Suppressor macrophage treated with lipopolysaccharide for 1 hour (primary cell): ENCODE measurements around the gene MTMR6.

Source experiments
- DNase-seq, 3 donors: peaks; one replicate each; pipeline ENCODE4 v3.0.0-alpha.2; 2020 to 2022

Gene MTMR6

GRCh38 chr13:25276748-25277147 is 10.5 kb downstream of the MTMR6 start:
- peak in 1 of 3 donors; percentile 32 for DNase-seq

DNA sequence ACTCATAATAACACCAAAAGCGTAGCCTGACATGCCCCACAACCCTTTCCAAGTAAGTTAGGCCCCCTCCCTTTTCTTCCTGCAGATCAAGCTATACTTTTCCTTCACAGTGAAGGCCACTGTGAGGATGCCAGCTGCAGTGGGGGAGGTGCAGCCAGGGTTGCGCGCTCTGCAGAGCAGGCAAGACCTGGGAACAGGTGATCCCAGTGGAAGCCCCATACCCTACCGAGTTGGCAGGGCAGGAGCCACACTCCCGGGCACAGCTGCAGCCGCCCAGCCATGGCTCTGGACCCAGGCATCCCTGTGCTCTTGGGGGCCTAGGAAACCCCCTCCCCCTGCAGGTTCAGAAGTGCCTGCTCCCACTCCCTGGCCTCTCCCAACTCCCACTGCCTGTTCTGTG is 18.7 kb downstream of the MTMR6 start:
- DNase-seq, result no peak

DNA sequence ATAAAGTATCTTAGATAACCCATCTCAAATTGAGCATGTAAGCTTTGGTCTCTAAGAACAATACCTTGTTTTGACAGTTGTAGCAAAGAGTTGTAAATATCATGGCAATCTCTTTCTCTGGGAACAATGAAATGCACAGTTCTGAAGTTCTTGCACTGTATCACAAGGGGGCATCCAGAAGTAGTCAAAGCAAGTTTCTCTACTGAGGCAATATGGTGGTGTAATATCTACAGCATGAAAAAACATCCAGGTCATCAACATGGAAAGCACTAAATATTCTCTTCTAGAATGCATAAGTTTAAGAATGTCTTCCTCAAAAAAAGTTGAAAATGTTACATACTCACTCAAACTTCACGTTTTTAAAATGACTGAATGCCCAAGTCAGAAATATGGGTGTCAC is 19.6 kb downstream of the MTMR6 start:
- peak; percentile 30 to 38 (median 33) for DNase-seq

DNA sequence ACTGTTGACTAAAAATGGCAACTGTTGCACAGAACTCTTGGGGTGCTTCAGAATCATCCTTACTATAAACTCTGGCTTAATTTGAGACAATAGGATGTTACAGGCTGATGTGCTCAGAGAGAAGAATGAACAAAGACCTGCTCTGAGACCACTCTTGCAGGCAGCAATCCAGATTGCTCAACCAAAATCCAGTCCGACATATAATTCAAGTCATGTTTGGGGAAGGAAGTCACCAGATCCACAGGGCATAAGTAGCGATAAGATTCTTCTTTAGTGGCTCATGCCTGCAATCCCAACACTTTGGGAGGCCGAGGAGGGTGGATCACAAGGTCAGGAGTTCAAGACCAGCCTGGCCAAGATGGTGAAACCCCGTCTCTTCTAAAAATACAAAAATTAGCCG is 20.6 kb downstream of the MTMR6 start:
- DNase-seq, result no peak

GRCh38 chr13:25262261-25262660 is 25.0 kb downstream of the MTMR6 start:
- DNase-seq, result no peak

DNA sequence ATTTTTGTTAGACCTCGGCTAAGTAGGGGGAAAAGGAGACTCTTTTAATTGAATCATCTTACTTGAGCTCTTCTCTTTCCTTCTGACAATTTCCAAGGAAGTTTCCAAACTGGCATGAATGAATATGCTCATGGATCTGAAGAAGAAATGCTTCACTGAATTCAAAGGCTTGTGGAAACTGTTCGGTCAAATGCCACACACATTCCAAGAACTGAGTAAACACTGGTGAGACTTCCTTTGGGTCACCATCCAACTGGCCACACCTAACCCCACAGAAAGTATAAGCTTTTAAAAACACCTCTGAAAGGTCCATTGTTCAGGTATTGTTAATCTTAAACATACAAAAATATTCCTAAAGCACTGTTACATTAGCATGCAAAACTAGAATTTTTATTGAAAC is 33.6 kb downstream of the MTMR6 start:
- no peak for DNase-seq

- no peak for DNase-seq
Observed at GRCh38 chr13:25252752-25253151, 34.5 kb downstream of the MTMR6 start.

DNA sequence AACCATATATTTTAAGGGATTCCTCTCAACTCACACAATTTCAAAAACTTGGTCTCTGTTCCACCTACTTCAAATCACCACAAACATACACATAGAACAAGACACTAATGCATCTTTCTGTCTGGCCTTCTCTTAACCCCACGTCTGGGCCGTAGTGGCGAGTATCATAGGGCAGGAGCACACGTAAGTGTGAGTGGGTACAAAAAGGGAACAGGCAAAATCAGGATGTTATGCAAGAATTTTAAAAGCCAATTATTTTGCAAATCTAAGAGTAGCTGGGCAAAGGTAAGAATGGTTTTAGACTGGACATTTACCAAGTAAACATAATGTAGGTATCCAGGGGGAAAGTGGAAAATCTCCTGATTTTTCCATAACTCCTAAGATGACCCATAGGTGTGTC is 35.1 kb downstream of the MTMR6 start:
- peak; percentile 45 to 56 (median 54) for DNase-seq

GRCh38 chr13:25249001-25249543 is 38.2 kb downstream of the MTMR6 start:
- peak; percentile 65 to 84 (median 65) for DNase-seq

DNA sequence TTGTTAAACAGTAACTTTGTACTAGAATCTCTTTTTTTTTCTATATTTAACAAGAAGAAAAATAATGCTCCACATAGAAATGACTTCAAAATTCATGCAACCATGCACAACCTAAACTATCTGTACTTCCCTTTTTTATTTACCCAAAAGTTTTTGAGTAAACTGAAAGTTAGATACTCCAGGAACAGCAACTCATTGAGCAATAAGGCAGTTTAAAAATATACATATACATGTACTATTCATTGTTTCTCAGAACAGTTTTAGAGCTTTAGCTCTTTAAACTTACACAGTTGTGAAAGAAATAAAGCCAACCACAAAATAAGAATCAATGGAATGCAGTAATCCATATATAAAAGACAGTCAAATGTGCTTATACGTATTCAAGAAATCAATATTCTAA is 39.2 kb downstream of the MTMR6 start:
- peak; percentile 32 to 88 (median 62) for DNase-seq

DNA sequence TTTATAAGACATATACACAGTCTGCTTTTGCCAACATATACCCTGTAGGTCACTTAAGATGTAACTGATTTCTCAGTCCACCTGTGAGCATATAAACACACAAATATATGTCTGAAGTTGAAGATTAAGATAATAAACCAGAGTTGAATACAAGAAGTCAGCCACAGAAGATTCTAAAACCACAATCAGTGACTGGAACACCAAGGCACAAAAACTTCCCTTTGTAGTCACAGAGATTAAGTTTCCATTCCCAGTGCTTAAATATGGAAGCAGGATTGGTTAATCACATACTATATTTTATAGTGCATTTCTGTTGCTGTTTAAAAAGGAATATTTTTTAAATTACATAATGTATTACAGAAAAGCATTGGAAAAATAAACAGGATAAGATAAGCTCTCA is 39.9 kb downstream of the MTMR6 start:
- DNase-seq, result peak; percentile 32 to 72 (median 49)

- DNase-seq, result no peak
Observed at GRCh38 chr13:25244123-25244522, 43.2 kb downstream of the MTMR6 start.

DNA sequence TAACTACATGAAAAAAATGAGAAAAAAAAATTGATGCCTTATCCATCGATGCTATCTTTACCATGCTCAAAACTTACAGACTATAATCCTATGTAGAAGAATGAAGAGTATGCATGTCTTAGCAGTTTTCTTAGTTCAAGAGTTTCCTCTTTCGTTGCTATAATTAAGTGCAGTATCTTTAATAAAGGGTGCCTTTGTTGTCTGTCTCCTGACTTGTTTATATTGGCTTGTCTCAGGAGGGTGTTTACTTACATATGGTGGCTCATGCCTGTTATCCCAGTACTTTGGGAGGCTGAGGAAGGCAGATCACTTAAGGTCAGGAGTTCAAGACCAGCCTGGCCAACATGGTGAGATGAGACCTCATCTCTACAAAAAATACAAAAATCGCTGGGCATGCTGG is 44.3 kb downstream of the MTMR6 start:
- no peak for DNase-seq

DNA sequence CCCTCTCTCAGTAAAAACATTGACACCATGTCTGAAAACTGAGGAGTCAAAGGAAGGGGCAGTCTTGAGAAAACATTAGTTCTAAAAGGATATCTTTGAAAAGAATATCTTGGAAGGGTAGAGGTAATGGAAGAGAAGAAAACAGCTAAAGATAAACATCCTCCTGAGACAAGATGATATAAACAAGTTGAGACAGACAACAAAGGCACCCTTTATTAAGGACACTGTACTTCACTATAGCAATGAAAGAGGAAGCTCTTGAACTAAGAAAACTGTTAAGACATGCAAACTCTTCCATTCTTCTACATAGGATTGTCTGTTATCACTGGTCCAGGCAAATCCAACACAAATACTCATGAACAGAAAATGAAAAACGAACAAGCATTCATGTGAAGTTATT is 46.3 kb downstream of the MTMR6 start:
- no peak for DNase-seq

- DNase-seq, result no peak
Observed at GRCh38 chr13:25237083-25237482, 50.2 kb downstream of the MTMR6 start.

GRCh38 chr13:25233861-25234260 is 53.4 kb downstream of the MTMR6 start:
- no peak for DNase-seq

DNA sequence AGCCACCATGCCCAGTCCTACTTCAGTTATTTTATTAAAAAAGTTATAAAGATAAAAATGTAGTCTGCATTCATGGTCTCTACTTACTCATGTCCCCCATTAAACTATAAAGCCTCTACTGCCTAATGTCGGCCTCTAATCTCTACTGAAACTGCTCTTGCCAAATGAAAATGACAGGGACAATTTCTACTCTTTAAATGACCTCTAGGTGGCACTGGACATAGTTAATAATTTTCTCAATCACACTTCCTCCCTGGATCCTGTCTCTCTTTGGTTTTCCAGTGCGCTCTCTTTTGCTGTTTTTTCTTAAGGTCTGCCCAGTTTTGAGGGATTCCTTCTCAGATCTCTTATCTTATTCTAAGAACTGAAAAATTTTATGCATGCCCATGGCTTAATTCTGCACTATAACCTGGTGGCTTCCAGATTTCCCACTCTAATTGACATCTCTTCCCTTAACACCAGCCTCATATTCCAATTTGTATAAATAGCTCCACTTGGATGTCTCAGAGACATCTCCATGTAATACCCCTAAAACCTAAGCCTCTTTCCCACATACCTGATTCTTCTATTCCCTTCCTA is 54.3 kb downstream of the MTMR6 start:
- DNase-seq, result peak; percentile 45 to 72 (median 68)

DNA sequence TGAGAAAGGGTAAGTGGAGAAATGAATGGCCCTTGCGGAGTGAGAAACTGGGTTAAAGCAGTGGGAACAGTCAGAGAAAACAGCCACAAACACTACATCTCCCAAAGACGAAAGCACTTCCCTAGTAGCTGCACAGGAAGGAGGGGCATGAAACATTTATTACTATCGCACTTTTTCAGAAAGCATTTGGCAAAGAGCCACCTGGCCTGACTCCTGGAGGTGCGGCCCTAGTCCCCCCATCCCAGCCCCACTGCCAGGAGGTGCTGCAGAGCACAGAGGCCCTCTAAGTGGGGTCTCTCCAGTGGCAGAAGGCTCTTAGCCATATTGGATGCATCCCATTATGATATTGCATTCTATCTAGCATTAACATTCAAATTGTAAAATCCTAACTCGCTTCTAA is 55.8 kb downstream of the MTMR6 start:
- no peak for DNase-seq

- DNase-seq, result no peak
Observed at GRCh38 chr13:25227690-25228089, 59.6 kb downstream of the MTMR6 start.

DNA sequence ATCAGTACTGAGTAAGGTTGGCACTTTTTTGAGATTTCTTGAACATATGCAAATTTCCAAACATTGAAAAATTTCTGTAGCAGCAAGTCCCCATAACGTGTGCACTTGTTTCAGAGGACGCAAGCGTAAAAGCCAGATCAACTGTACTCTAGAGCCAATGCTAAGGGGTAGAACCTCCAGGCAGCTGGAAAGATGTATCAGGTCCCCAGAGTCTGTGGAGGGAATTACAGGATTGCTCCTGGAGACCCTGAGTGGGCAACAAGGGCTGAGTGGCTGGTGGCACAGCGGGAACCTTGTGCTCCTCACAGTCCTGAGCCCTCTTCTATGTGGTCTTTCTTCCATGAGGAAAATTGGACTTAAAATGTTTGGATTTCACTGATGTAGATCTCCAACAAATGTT is 61.3 kb downstream of the MTMR6 start:
- no peak for DNase-seq

DNA sequence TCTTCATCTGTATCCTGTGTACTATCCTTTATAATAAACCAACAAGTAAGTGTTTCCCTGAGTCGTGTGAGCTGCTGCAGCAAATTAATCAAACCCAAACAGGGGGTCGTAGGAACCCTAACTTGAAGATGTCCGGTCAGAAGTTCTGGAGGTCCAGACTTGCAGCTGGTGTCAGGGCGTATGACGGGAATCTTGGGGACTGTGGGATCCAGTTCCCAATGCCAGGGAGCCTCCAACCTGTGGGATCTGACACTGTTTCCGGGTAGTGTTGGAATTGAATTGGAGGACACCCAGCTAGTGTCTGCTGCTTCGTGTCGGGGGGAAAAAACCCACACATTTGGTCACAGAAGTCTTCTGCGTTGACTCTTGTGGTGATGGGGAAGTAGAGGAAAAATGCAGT is 63.1 kb downstream of the MTMR6 start:
- DNase-seq, result no peak

- no peak for DNase-seq
Observed at GRCh38 chr13:25222740-25223139, 64.5 kb downstream of the MTMR6 start.

DNA sequence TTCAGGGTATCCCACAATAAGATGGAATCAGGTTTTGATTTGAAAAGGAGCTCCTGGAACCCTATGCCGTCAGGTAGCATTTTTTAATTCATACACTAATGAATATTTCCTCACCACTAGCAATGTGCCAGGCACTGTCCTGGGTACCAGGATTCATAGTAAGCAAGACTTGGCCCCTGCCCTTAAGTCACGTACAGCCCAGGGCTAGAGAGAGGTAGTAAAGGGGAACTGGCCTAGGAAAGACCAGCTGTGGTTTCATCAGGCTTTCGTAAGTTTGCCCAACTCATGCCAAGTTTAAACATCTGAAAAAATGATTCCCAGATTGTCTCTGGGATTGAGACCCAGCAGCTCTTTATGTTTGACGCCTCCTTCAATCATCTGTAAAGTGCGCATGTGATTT is 69.3 kb downstream of the MTMR6 start:
- peak; percentile 30 to 52 (median 37) for DNase-seq

GRCh38 chr13:25217023-25217885 is 70.0 kb downstream of the MTMR6 start:
- DNase-seq, result peak; percentile 38 to 65 (median 52)
